HG03039 (cell line): Measurements from ENCODE around the gene KEAP1.

Experiments
- ATAC-seq: cut with Tn5 transposase; IDR thresholded peaks from one replicate; pipeline ENCODE4 v1.9.1; 2021; ENCODE audit warnings: mild to moderate bottlenecking, moderate library complexity; ENCODE audit not compliant: unreplicated experiment

KEAP1 gene

DNA sequence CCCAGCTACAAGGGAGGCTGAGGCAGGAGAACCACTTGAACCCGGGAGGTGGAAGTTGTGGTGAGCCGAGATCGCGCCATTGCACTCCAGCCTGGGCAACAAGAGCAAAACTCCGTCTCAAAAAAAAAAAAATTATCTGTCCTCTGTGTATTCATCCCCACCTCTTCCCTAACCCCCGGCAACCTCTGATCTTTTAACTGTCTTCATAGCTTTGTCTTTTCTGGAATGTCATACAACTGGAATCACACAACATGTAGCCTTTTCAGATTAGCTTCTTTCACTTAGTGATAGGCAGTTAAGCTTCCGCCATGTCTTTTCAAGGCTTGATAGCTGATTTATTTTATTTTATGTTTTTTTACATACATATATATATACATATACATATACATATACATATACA, 22.5 kb upstream of the KEAP1 start:
- ATAC-seq: no peak

DNA sequence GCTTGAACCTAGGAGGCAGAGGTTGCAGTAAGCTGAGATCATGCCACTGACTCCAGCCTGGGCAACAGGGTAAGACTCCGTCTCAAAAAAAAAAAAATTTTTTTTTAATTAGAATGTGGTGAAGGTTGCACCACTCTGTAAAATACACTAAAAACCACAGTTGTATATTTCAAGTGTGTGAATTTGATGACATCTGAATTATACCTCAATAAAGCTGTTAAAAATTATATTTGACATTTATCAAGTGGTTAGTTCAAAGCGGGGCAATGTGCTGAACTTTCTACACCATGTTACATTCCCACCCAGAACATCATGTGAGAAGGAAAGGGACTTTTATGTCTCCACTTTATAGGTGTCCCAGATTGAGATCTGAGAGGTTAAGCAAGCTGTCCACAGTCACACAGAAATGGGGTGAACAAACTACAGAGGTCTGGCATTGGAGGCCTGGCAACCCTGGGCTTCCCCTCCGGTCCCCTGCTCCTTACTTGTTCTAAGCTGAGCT, 20.0 kb upstream of the KEAP1 start:
- ATAC-seq: no peak

DNA sequence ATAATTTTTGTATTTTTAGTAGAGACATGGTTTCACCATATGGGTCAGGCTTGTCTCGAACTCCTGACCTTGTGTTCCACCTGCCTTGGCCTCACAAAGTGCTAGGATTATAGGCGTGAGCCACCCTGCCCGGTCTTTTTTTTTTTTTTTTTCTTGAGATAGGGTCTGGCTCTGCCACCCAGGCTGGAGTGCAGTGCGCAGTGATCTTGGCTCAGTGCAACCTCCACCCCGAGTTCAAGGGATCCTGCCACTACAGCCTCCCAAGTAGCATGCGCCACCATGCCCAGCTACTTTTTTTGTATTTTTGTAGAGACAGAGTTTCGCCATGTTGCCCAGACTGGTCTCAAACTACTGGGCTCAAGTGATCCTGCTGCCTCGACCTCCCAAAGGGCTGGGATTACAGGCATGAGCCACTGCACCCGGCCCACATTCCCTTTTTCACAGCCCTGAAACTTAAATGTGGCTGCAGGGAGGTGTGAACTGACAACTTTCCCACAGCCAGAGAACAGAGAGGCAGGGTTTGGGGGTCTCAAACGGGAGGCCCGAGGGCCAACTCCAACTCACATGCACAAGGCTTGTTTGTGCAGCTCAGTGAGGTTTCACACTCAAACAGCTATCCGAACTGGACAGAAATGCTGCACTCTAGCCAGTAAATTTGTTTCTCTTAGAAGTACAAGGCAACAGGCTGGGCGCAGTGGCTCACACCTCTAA, 18.5 kb upstream of the KEAP1 start:
- no peak for ATAC-seq

DNA sequence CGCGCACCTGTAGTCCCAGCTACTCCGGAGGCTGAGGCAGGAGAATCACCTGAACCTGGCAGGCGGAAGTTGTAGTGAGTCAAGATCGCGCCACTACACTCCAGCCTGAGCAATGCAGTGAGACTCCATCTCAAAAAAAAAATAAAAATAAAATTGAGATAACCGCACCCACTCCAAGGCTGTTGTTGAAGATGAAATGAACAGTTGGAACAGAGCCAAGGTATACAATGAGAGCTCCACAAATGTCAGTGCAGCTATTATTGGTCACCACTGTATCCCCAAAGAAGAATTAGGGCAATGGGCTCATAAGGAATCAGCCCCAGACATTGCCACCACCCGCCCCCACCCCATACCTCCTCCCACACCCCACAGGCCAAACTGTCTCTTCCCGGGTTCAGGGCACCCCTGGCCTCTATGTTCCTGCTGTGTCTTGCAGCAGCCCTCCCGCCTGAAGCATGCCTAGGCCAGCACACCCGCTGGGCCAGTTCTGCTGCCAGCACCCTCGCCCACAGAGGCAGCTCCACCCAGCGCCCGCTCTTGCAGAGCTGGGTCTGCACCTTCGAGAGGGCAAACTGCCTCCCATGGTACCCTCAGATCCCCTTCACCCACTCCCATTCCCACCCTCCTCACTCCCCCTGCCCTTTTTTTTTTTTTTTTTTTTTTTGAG, 17.6 kb upstream of the KEAP1 start:
- no peak for ATAC-seq

DNA sequence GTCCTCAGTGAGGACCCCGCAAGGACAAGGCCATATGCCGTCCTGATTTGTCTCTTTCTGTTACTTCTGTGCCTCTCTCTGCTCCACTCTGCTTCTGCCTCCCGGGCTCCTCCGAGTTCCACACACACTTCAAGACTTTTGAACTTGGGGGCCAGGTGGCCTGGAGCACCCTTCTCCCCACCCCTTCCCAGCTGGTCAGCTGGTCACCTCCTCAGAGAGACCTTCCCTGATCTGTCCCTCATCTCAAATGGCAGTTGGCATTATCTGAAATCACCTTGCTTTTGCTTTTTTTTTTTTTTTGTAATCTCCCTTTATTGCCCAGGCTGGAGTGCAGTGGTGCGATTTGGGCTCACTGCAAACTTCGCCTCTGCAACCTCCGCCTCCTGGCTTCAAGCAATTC, 16.3 kb upstream of the KEAP1 start:
- no peak for ATAC-seq

DNA sequence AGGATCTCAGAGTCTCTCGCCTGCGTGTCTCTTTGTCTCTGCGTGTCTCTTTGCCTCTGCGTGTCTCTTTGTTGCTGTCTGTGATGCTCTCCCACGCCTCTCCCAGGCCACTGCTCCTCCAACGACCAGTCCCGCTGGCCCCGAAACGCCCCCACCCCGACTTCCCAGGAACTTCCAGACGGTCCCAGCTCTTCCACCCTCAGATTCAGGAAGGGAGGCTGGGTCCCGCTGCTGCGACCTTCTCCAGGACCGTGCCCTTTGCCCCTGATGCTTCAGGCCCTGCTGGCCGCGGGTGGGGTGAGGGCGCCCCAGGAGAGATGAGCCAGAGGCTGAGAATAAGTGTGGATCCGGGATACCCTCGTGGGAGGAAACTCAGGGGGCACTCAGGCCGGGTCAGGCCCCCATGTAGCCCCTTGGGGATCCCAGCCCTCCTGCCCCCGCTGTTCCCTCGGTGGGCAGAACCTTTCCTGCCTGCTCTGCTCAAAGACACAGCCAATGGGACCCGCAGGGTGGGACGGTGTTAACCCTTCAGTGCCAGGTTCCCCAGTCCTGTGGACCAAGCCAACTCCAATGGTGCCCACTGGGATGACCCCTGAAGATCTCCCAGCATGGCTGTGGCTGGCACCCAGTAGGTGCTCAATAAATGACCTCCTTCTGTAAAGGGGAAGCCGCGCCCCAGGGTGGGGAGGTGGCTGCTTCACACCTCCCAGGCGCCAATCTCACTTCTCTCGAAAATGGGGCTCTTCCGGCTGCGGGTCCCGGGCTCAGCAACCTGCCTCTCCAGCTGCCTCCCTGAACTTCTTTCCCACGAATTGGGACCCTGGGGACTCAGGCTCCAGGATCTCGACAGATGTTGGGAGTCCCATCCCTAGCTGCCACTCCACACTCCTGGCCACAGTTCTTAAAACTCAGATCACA, 15.5 kb upstream of the KEAP1 start:
- ATAC-seq: no peak

DNA sequence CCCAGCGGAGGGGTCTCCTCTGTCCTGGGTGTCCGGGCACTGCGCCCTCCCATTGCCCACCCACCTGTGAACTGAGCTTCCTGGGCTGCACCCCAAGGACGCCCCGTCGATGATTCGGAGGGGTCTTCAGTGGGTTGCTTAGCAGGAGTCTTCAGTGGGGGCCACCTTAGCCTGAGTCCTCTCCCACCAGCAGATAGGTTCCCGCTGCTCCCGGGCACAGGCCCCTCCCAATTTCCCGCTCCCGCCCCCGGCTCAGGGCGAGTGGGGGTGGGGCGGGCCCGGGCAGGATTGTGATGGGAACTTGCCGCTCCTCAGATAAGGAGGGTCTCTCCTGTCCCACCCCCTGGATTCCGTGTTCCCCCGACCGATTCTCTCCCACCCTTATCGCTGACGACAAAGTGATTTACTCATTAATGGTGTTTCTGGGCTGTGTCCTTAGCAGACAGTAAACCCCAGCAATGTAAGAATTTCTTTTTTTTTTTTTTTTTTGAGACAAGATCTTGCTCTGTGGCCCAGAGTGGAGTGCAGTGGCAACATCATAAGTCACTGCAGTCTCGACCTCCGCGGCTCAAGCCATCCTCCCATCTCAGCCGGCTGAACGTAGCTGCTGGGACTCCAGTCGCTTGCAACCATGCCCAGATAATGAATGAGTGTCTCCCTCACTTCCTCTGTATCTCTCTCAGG, 14.7 kb upstream of the KEAP1 start:
- ATAC-seq: no peak

DNA sequence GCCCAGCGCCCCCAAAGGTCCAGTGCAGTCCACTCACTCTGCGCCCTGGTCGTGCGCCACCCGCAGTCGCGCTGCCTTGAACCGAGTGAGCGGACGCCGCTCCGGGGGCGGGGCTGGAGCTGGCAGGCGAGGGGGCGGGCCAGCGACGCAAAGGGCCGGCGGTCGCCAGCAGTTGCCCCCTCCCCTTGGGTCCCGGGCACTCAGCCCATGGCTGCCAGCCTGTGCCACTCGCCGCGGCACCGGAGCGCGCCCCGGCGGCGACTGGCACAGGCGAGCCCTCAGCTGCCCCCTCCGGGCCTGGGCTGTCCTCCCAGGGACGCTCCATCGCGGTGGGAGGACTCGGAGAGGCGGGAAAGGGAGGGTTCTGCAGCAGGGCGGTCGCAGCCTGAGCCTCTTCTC, 14.2 kb upstream of the KEAP1 start, which contains the start of gene S1PR5:
S1PR5 (minus strand) TSS at position 87 of the 399 bp plus-strand sequence. CDS start 2,436 bp downstream, outside the sequence.
- no peak for ATAC-seq

DNA sequence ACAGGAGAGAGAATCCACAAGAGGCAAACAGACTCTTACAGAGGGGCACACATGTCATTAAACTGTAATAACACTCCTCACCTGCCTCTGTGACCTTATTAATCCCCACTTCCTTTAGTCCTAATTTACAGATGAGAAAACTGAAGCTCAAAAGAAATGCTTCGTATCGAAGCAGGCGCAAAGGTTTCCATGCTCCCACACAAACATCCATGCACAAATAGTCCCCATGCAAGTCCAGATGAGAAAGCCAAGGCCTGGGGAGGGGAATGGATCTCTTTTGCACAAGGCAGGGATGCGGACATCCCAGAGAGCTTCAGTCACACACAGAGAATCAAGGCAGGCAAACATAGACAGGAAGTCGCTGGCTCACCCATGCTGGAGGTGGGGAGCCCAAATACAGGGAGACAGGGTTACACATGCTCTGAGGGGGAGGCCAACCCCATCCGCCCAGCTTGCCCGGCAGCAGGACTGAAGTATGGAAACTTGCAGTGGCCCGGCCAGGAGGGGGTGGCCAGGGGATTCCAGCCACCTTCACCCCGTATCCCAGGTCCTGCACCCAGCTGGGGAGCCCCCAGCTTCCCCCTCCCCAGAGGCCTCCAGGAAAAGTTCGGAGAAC, 13.6 kb upstream of the KEAP1 start:
- ATAC-seq: no peak

DNA sequence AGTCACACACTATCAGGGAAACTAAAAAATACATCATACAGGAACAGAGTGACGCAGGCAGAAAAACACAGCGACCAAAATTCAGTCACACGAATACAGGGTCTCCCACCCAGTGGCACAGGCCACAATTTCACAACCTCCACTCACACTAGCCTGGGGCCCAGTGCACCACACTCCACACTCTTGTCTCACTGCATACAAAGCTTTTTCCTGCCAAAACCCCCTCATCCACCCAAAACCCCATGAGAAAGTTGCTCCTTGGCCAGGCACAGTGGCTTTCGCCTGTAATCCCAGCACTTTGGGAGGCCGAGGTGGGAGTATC, 12.9 kb upstream of the KEAP1 start:
- ATAC-seq: no peak

DNA sequence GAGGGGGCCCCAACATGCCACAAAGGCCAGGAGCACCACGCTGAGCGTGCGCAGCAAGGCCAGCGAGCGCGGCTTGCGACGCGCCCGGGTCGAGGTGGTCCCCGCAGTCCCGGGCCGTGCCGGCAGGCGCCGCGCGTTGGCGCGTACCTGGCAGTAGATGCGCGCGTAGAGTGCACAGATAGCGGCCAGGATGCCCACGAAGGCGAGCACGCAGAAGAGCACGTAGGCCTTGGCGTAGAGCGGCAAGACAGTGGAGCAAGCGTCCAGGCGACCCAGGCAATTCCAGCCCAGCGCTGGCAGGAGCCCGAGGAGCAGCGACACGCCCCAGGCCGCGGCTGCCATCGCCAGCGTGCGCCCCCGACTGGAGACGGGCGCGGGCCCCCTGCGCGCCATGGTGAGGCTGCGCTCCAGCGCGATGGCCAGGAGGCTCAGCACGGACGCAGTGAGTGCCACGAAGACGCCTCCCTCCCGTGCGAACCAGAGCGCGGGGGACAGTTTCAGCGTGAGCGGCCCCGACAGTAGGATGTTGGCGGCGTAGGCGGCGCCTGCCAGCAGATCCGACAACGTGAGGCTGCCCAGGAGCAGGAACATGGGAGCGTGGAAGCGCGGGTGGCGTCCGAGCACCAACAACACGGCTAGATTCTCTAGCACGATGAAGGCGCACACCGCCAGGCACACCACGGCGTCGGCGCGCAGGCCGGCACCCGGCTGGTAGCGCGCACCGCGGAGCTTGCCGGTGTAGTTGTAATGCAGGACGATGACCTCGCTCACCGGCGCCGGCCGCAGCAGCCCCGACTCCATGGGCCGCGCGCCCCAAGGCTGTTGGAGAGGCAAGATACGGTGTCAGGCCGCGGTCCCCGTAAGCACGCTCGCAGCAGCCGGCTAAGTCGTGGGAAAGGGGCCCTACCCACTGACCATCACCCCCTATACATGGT, 11.3 kb upstream of the KEAP1 start:
- ATAC-seq: no peak

DNA sequence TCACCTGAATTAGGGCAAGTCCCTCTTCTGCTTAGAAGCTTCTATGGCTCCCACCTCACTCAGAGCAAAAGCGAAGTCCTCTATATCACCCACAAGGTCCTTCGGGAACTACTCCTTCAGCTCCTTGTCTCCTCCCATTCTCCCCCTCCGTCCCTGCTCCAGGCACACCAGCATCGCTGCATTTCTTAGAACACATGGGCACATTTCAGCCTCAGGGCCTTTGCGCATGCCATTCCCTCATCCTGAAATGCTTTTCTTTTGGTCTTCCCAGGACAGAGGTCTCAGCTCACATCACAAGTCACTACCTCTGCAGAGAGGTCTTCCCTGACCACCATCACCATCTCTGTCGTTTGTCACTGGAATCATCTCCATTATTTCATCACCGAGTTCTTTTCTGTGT, 10.1 kb upstream of the KEAP1 start:
- ATAC-seq: no peak

DNA sequence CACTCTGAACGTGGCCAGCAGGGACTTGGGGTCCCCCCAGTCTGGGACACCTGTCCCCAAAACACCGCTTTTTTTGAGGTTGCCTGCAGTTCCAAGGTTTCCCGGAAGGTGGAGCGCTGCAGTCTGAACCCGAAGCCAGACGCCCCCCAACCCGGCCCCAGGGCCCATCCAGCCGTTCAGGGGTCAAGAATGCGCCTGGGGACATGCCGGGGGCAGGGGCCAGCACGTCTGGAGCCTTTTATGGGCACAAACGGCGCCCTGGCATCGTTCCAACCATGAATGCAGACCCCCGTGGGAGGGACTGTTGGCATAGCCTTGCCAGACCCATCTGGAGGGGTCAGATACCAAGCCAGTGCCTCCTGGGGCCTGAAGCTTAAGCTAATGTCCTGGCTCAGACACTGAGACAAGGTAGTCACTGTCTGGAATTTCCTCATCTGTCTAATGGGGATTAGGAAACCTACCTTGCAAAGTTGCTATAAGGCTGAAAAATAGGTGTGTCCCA, 7.2 kb upstream of the KEAP1 start:
- no peak for ATAC-seq

DNA sequence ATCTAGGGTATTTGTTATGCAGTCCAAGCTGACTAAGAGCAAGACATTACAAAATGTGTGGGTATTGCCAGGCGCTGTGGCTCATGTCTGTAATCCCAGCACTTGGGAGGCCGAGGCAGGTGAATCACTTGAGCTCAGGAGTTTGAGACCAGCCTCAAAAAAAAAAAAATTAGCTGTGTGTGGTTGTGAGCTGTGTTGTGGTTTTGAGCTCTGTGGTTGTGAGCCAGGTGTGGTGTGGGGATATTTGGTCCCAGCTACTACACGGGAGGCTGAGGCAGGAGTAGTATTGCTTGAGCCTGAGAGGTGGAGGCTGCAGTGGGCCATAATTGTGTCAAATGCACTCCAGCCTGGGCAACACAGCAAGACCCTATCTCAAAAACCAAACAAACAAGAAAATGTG, 5.6 kb upstream of the KEAP1 start:
- ATAC-seq: no peak

DNA sequence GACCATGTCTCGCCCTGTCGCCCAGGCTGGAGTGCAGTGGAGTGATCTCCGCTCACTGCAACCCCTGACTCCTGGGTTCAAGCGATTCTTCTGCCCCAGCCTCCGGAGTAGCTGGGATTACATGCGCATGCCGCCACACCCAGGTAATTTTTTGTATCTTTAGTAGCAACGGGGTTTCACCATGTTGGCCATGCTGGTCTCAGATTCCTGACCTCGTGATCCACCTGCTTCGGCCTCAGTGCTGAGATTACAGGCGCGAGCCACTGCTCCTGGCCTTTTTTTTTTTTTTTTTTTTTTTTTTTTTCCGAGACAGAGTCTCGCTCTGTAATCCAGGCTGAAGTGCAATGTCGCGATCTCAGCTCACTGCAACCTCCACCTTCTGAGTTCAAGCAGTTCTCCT, 4.9 kb upstream of the KEAP1 start:
- no peak for ATAC-seq

DNA sequence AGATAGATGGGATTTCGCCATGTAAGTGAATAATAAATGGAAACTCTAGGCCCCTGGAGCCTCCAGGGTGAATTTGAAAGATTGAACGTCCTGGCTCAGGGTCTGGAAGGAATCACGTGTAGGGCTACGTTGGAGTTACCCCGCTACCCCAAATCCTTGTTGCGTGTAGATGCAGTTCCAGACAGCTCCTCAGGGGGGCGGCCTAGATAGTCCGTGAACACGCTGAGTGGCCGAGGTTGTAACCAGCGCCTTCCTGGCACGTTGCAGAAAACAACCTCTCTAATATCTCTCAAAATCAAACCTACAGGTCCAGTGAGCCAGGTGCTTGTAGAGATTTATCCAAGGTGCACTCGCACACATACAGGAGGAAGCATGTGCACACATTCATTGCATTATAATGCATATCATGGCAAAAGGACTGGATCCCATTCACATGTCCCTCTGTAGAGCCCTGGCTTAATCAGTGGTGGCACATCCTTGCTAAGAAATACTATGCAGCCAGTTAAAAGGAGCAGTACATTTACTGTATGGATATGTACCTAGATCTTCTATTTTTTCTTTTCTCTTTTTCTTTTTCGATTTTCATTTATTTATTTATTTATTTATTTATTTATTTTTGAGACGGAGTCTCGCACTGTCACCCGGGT, 2.5 kb upstream of the KEAP1 start:
- no peak for ATAC-seq

DNA sequence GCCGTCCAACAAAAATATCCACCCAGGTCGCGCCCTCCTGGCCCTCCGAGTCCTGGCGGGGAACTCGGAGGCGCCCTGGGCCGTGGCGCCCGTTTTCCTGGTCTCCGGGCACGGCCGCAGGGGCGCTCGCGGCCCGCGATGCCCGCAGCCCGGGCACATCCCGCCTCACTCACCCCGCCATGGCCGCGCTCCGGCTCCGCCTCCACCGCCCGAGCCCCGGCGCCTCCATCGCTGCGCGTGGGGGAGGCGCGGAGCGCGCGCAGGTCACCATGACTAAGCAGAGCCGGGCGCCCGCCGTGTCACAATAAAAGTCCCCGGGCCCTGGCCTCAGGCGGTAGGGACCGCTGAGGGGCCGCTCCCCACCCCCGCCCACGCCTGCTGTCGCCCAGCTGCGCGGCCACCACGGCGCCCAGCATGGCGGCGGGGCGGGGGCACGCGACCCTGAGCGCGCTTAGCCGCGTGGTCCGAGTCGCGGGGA, 593 bp downstream of the KEAP1 start:
- peak; percentile 77 for ATAC-seq

DNA sequence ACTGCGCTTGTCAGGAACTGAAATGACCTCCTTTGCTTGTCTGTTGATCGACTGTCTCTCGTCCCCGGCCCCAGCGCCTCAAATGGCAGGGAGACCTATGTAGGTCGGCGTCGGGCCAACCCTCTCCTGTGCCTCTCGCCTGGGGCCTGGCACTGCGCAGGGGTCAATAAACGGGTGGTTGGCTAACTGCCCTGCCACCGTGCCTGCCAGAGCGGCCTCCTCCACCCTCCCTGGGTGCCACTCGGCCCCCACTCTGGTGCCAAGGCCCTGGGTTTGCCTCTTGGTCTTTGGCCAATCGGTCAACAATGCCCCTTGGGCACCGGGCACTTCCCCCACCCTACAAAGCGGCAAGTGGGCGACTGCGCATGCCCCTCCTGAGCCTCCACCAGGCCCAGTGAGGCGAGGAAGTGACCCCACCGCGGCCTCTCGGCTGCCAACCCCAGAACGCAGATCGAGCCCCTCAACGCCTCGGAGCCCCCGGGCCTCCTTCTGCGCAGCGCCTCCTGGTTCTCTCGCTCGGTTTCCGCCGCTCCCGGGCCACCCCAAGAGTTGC, 1.1 kb downstream of the KEAP1 start:
- ATAC-seq: no peak
